GM21619 (cell line): ENCODE results near the gene LARP4.
A peak's percentile ranks its signal among the peaks of the same experiment; 100 is the strongest.
"Not testable (repeated sequence)": the region's sequence is repeated elsewhere in the genome, so short reads cannot be mapped to it uniquely, and the experiment has no call there.

Experiments used
- ATAC-seq: cut with Tn5 transposase; IDR thresholded peaks from one replicate; pipeline ENCODE4 v1.9.1; 2021; ENCODE audit not compliant: unreplicated experiment

LARP4 gene

GRCh38 chr12:50477241-50477832 lies 76.7 kb downstream of the LARP4 start:
- ATAC-seq: peak; percentile 48

GRCh38 chr12:50482571-50482970 lies 81.9 kb downstream of the LARP4 start:
- no peak for ATAC-seq

- no peak for ATAC-seq
These were observed 82.8 kb downstream of the LARP4 start for GRCh38 chr12:50483488-50483887.

GRCh38 chr12:50488801-50489200 lies 88.1 kb downstream of the LARP4 start:
- no peak for ATAC-seq

GRCh38 chr12:50498119-50498518 lies 97.4 kb downstream of the LARP4 start:
- ATAC-seq: not testable (repeated sequence)

- ATAC-seq: peak; percentile 66
These were observed 104.4 kb downstream of the LARP4 start, which contains the start of gene DIP2B for GRCh38 chr12:50504798-50505674. Gene DIP2B (plus strand): TSS chr12:50504985. CDS start chr12:50505141, 156 bp downstream.

DNA sequence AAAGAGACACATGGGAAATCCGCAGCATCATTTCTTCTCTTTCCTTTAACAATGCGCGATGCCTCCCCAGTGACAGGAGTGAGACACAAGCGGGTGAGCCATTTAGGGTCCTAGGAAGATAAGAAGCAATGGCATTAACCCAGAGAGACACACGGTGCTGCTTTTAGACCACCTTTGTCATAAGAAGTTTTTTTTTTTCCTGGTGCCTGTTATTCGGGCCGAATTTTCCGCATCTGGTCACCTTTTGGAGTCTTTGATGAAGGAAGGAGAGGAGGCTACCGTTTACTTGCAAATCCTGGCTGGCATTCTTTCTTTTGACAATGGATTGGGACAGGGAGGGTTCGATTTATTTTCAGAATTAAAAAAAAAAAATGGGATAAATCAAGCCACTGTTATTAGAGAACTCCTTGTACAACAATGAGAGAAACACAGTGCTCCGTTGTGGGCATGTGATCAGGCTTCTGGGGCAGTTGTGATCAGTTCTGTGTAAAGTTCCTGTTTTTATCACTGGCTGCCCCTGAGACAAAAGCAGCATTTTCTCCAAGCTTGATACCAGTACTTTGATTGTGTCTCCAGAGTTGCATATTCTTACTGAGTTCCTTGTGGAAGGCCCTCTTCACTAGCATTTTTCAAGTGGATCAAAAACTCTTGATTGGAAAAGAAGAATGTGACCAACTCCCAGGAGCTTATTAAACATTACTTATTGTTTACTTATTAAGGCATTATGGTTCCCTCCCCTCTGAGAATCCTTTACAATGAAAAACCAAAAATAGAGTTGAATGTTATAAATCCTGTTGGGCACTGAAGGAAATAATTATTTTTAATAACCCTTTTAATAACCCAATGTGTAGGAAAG lies 105.2 kb downstream of the LARP4 start:
- peak; percentile 2 for ATAC-seq

DNA sequence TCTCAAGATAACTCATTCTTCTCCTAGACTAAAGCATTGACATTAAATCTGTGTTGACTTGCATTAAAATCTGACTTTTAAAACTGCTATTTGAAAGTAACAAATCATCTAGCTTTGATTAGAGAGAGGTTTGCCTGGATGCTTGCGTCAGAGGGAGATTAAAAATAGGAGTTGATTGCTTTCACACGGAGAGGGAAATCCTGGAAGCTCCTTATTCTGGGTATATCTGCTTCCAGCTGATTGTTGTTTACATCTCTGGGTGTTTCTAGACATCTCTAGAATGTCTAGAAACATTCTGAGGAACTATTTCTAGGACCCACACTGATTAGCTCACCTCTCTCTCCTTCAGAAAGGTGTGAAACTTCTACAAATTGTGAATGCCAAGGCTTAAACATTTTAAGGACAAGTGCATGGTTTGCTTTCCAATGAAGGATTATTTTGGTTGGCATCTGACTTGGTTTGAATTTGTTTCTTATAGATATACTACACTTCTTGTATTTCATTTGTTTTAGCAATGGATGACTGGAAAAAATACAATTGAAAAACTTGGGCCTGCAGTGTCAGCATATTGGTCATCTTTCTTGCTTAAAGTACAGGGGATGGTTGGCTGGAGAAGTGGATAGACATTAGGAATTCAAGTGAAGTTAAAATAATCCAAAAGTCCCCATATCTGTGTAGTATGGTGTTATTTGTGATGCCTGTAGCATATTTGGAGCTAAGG lies 106.2 kb downstream of the LARP4 start:
- ATAC-seq: no peak

GRCh38 chr12:50507474-50507838 lies 106.8 kb downstream of the LARP4 start:
- ATAC-seq: no peak

- ATAC-seq: no peak
These were observed 107.2 kb downstream of the LARP4 start for GRCh38 chr12:50507930-50508329.

- ATAC-seq: no peak
These were observed 107.7 kb downstream of the LARP4 start for GRCh38 chr12:50508414-50508813.

- ATAC-seq: no peak
These were observed 108.4 kb downstream of the LARP4 start for GRCh38 chr12:50508970-50509663.

DNA sequence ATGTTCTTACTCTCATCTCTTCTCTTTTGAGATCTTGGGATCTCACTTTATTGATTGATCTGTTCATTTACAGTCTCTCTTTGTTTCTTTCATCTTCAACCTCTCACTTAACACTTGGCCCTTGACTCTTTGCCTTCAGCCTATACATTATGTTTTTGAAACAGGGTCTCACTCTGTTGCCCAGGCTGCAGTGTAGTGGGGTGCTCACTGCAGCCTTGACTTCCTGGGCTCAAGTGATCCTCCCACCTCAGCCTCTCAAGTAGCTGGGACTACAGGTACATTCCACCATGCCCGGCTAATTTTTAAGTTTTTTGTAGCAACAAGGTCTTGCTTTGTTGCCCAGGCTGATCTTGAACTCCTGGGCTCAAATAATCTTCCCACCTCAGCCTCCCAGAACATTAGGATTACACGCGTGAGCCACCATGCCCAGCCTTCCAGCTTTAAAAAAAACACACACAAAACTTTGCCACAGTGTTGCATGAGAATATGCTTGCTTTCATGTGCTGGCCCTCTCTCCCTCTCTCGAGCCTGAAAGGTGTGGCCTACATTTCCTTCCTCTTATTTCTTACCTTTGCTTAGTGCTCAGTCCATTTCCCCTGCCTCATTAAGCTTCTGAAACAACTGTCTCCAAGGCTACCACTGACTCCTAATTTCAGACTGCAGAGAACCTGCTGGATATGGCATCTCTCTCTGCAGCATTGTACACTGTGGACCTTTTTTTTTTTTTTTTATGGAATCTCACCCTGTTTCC lies 114.0 kb downstream of the LARP4 start:
- ATAC-seq: no peak

- ATAC-seq: no peak
These were observed 114.9 kb downstream of the LARP4 start for GRCh38 chr12:50515587-50515986.

GRCh38 chr12:50517421-50518048 lies 116.8 kb downstream of the LARP4 start:
- ATAC-seq: peak; percentile 67

DNA sequence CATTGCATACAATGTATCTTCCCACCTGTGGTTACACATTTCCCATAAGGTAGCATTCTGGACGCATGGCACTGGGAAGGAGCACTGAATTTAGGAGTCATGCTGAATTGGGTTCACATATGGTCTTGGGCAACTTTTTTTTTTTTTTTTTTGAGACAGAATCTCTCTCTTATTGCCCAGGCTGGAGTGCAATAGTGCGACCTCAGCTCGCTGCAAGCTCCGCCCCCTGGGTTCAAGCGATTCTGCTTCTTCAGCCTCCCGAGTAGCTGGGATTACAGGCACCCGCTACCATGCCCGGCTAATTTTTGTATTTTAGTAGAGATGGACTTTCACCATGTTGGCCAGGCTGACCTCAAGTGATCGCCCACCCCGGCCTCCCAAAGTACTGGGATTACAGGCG lies 117.4 kb downstream of the LARP4 start:
- no peak for ATAC-seq

- ATAC-seq: no peak
These were observed 118.7 kb downstream of the LARP4 start for GRCh38 chr12:50519353-50519752.

DNA sequence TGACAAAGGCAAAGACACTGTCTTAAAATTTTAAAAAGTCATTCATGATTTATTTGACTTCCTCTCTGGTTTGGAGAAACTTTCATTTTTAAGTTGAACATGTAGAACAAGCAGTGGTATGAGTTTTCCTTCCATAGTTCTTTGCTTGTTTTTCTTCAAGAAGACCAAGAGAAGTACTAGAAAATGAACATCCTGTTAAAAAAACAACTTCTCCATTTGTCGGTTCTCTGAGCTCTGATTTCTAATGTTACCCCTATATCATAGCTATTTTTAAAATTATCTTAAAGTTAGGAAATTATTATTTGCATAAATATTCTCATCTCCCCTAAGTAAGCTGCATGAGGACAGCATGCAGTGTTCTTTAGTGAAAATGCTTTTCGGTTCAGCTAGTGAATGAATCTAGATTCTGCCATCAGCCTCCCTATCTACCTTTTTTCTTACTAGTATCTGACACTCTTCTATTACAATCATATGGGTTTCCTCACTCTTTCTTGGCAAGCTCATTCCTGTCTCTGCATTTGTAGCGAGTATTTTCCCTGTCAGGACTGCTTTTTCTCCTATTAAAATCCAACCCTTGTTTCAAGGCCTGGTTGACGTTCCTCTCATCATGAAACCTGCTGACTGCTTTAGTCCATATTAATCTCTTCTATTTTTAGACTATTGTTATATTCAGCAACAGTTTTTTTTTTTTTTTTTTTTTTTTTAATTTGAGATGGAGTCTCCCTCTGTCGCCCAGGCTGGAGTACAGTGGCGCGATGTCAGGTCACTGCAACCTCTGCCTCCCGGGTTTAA lies 119.9 kb downstream of the LARP4 start:
- no peak for ATAC-seq
